Ectodermal cell (in vitro differentiated cells): ENCODE results near the gene PPIP5K1.

Experiments
- H3K27ac ChIP-seq: 2 replicates; pipeline ENCODE4 v1.7.0; 2013; ENCODE audit warnings: mild to moderate bottlenecking, low read depth, low read length; ENCODE audit not compliant: insufficient read depth, poor library complexity, severe bottlenecking
- H3K27me3 ChIP-seq: 2 replicates; pipeline ENCODE4 v1.7.0; 2013; ENCODE audit warnings: mild to moderate bottlenecking, low read length; ENCODE audit not compliant: insufficient read depth, control insufficient read depth, poor library complexity, severe bottlenecking
- H3K36me3 ChIP-seq: one replicate; pipeline ENCODE4 v1.7.0; 2013; ENCODE audit warnings: low read length; ENCODE audit not compliant: control insufficient read depth, insufficient read depth
- H3K4me1 ChIP-seq: one replicate; pipeline ENCODE4 v1.7.0; 2013; ENCODE audit warnings: low read length; ENCODE audit not compliant: control insufficient read depth, insufficient read depth
- H3K4me3 ChIP-seq: 2 replicates; pipeline ENCODE4 v1.7.0; 2013; ENCODE audit warnings: low read depth, low read length, control low read depth; ENCODE audit not compliant: insufficient read depth
- H3K9me3 ChIP-seq: 2 replicates; pipeline ENCODE4 v1.7.0; 2013; ENCODE audit warnings: mild to moderate bottlenecking, low read length, moderate library complexity; ENCODE audit not compliant: control insufficient read depth
- WGBS, 2 experiments: methylation state at CpG; one replicate each; pipeline ENCODE4 v1.1.7; 2013; ENCODE audit warnings: missing lambda C conversion rate in 2 of 2; 5-methylcytosine and 5-hydroxymethylcytosine counted together

PPIP5K1 gene

DNA sequence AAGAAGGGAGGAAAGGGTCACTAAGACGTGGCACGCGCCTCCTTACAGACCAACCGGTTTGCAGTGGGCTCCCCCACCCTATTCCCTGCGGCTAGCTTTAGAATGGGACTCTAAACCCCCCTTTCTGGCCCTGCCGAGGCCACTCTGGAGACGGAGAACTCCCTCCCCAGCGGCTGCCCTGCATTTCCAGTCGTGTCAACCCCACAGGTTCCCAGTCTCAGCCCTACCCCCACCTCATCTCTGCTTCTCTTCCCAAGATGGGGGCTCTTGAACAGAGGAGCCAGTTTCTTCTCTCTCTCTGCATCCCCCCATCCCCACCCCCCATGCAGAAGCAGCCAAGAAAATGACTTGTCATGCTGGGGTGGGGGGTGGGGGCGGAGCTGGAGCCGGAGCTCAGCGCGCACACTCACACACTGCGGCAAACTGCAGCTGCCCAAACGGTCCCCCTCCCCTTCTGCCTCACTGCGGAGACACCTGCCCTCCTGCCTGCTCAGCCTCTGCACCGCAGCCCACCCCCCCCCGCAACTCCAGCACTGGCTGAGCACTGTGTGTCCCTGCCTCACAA, 71.7 kb downstream of the PPIP5K1 start:
- Histone ChIP-seq H3K27ac (no peak overlapping the region), H3K4me1 (peaks cover 46% of the 10 kb centered on the region), H3K4me3 (peak overlapping the region; percentile 58), H3K27me3 (no peaks in the 10 kb centered on the region), H3K9me3 (no peaks in the 10 kb centered on the region), H3K36me3 (peaks cover 22% of the 10 kb centered on the region)
- WGBS, 2 experiments, result 0 to 1% methylated on average over 18 of the region's 18 CpGs

DNA sequence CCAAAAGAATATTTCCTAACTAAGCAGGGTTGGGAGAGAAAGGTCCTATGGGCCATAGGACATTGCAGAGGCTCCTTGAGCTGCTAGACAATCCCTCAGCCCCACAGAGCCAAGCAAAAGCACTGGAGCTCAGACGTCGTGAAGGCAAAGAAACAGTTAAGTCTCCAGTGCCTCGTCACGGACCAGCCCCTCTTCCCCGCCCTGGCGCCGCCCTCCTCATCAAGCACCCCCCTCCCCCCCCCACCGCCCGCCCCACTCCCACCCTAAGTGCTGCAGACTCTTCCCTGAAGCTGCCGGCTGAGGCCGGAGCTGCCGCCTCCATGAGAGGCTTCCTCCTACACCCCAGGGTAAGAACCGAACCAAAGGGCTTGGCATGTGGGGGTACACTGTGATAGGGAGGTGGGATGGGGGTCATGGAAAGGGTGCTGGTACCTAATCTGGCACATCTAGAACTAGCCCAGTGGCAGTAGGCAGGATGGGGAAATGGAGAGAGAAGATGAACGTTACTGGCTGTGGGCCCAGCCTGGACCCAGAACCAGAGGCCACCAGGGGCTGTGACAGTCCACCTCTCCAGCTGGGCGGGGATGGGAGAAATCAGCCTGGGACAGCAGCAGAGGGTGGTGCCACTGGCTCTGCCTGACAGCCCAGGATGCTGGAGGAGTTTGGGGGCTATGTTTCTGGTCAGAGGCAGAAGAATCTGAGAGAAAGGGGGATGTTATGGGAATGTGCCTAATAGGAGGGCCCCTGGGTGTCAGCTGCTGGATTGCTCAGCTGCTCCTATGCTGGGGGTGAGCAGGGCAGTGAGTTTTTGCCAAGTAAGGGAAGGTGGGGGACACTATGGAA, 72.4 kb downstream of the PPIP5K1 start, which contains the start of gene MAP1A:
MAP1A (plus strand) TSS at position 255 of the 843 bp plus-strand sequence. CDS start 3,866 bp downstream, outside the sequence.
- Histone ChIP-seq H3K36me3 (peaks cover 15% of the 10 kb centered on the region), H3K9me3 (no peaks in the 10 kb centered on the region), H3K27me3 (no peaks in the 10 kb centered on the region), H3K27ac (peak within 1 kb of the TSS; percentile 56), H3K4me1 (peaks cover 46% of the 10 kb centered on the region), H3K4me3 (peak within 1 kb of the TSS; percentile 58)
- WGBS, 2 experiments, result 0 to 2% methylated on average over 10 of the region's 15 CpGs

DNA sequence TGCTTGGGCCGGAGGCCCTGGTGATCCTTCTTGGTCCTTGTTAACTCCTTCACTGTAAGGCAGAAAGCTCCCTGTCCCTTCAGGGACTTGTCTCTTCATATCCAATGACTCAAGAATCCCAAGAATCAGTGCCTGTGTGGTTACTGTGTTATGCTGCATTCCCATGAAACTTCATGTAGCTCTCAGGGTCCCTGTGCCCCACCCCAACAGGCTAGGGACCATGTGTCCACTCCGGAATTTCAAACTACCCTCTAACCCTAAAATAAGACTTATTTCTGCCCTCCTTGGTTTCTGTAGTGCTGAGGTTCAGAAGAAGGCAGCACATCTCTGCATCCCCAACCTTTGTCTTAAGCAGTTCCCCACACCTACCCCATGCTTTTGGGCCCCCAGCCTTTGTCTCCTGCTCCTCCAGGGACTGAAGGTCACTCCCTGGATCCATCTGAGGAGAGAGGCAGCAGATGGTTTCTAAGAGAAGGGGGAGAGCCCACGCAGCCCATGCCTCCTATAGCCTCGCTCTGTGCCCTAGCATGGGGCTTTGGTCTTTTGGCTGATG, 73.1 kb downstream of the PPIP5K1 start:
- Histone ChIP-seq H3K27me3 (no peaks in the 10 kb centered on the region), H3K9me3 (no peaks in the 10 kb centered on the region), H3K4me1 (peaks cover 46% of the 10 kb centered on the region), H3K36me3 (peaks cover 8% of the 10 kb centered on the region), H3K27ac (peak overlapping the region; percentile 56), H3K4me3 (peak overlapping the region; percentile 24)
- WGBS, 2 experiments, result 32 to 36% methylated on average over 4 of the region's 4 CpGs

DNA sequence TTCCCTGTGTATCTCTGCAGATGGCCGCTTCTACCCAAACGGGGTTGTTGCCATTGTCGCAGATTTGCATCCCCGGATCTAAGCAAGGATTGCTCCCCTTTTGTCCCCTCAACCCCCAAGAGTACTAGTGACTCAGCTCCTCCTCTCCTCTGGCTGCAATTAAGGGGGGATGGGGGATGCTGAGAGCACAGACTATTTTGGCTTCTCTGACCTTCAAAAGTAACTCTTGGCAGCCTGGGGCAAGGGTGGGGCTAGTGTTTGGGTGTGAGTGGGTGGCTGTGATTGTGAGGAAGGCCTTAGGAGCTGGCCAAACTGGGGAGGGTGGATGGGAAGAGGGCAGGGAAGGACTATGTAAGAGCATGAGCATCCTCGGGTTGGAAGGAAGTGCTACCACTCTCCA, 73.8 kb downstream of the PPIP5K1 start:
- peaks cover under 1% of the 10 kb centered on the region for H3K36me3 ChIP-seq
- no peaks in the 10 kb centered on the region for H3K27me3 ChIP-seq
- 39 to 41% methylated on average over 5 of the region's 5 CpGs for WGBS, 2 experiments
- H3K9me3 ChIP-seq, result no peaks in the 10 kb centered on the region
- no peak overlapping the region for H3K27ac ChIP-seq
- no peak overlapping the region for H3K4me3 ChIP-seq
- peaks cover 52% of the 10 kb centered on the region for H3K4me1 ChIP-seq

DNA sequence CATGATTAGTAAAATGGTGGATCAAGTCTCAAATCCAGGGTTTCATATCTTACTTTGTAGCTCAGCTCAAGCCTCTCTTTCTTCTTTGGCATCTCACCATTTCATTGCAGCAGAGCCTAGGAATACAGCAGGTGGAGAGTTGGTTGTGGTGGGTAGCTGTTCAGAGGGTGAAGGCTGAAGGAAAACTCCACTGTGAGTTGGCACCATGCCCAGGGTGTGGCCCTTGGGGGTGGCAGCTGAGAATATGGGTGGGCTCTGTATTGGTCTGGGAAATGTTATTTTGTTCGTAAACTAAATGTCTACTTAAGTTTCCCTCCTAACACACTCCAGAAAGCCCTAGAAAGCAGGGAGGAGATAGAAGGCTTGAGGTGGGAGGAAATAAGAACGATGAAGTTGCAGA, 74.3 kb downstream of the PPIP5K1 start:
- Histone ChIP-seq H3K4me3 (no peak overlapping the region), H3K36me3 (no peaks in the 10 kb centered on the region), H3K4me1 (peaks cover 52% of the 10 kb centered on the region), H3K9me3 (no peaks in the 10 kb centered on the region), H3K27ac (no peak overlapping the region), H3K27me3 (no peaks in the 10 kb centered on the region)
- 41 to 46% methylated on average over 1 of the region's 2 CpGs for WGBS, 2 experiments

DNA sequence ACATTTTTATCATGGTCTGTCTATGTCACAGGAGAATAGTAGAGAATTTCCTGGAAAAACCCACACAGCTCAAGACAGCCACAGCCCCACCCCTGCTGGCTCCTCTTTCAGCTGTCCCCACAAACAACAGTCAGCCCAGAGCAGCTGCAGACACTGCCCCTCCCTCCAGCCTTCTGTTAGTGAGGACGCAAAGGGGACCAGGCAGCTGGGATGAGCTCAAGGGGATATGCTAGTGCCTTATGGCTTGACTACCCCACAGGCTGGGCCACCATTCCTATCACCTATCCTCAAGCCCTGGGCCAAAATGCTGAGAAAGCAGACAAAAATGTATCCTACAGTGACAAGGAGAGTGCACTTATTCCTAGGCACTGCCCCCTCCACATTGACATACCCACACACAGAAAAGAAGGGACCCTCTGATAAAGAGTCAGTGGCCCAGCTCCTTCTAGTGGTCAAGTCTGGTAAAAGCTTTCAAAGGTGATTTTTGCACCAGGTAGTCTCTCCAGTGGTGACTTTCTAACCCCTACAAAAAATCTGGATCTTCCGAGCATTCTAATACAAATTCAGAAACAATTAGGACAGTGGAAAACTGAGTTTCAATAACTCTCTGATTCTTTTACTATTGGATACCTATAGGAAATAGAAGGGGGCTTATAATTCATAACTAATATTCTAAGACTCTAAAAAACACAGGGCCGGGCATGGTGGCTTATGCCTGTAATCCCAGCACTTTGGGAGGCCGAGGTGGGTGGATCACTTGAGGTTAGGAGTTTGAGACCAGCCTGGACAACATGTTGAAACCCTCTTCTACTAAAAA, 75.6 kb downstream of the PPIP5K1 start:
- Histone ChIP-seq H3K9me3 (no peaks in the 10 kb centered on the region), H3K4me3 (no peak overlapping the region), H3K27me3 (no peaks in the 10 kb centered on the region), H3K27ac (no peak overlapping the region), H3K4me1 (peaks cover 44% of the 10 kb centered on the region), H3K36me3 (no peaks in the 10 kb centered on the region)
- 46 to 52% methylated on average over 4 of the region's 4 CpGs for WGBS, 2 experiments

DNA sequence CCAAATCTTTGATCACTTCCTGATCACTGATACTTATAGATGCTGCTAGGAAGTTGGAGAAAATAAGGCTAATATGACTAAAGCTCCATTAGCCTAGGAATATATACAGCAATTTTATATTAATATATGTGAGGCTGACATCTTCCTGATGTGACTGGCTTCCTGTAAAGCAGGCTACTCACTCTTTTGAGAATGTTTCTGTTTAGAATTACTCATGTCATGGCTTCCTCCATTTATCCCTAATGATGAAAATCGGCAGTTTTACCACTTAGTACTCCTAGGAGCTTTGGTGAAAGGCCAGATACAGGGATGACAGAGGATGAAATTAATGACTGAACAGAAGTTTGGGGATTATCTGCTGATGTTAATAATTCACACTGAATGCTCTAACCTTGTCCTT, 76.5 kb downstream of the PPIP5K1 start:
- Histone ChIP-seq H3K4me1 (peaks cover 43% of the 10 kb centered on the region), H3K36me3 (no peaks in the 10 kb centered on the region), H3K9me3 (no peaks in the 10 kb centered on the region), H3K27ac (no peak overlapping the region), H3K27me3 (no peaks in the 10 kb centered on the region), H3K4me3 (no peak overlapping the region)
- 100% methylated on average over 1 of the region's 1 CpG for WGBS, 2 experiments

DNA sequence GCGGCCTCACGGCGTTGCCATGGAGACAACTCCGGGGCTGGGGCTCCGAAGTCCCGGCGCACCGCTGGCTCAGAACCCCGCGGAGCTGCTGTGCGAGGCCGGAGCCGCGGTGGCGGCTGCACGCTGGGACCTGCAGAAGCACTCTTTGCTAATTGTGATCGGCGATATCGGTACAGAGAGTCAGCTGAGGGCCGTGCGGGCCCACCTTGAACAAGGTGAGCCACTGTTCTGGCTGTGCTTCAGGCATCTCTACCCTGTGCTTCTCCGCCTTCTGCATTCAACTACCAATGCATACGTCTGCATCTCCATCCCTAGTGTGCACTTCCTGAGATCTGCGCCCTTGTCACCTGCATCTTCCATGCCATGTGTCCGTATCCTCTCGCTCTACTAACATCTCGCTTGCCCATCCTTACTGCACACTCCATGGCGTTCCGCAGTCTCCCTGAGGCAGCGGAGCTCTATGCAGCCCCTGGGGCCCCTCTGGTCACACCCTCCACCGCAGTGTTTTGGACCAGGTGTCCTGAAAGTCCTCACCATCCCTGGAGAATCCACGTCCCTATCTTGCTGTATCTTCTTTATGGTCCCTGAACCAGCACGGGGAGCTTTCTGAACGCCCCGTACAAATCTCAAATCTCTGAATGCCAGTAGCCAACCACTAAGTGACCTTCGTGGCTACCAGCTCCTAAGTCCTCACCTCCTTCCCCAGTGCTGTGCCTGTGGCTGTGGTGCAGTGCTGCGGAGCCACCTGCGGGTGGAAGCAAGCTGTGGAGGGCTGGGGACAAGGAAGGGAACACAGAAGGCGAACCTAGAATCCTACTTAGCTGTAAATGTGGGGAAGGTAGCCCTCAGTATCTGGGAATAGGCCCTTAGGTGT, 78.8 kb downstream of the PPIP5K1 start:
- no peak overlapping the region for H3K27ac ChIP-seq

DNA sequence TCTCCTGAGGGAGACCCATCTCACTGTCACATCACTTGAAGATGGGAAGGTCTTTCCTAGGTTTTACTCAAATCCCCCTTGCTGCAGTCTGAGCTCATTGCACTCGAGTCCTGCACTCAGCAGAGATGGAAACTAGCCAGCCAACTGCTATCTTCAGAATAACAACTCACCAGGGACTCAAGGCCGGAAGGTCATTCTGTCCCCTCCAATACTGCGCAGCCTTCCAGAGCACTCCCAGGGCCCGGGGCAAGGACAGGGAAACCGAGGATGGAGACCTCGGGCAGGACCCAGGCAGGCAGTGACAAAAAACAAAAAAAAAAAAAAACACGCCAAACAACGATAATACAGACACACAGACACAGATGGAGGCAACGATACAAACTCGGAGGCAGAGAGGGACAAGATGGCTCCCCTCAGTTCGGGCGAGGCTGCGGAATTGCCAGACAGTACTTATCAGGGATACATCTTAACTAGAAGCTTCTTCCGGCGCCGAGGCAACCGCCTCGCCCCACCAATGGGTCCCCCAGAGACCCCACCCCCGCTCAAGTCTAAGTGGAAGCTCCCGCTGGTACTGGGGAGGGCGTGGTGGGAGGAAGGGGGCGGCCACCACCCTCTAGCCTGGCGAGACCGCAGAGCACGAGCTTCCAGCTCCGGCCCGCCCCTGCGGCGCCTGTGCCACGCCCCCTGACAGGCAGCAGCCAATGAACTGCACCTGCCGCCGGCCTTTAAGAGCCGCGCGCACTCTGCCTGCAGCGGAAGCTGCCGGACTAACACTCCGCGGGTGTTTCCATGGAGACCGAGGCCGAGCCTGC, 79.6 kb downstream of the PPIP5K1 start:
- 1% methylated on average over 41 of the region's 41 CpGs for WGBS, 2 experiments

More for the DNA sequence above, 78.8 kb downstream of the PPIP5K1 start:
- H3K4me3 ChIP-seq, result peak overlapping the region; percentile 66
- H3K27me3 ChIP-seq, result no peaks in the 10 kb centered on the region
- no peaks in the 10 kb centered on the region for H3K9me3 ChIP-seq
- peaks cover 30% of the 10 kb centered on the region for H3K4me1 ChIP-seq
- no peaks in the 10 kb centered on the region for H3K36me3 ChIP-seq
- 7 to 8% methylated on average over 39 of the region's 39 CpGs for WGBS, 2 experiments

More for the DNA sequence above, 79.6 kb downstream of the PPIP5K1 start:
- no peaks in the 10 kb centered on the region for H3K9me3 ChIP-seq
- H3K36me3 ChIP-seq, result no peaks in the 10 kb centered on the region
- no peaks in the 10 kb centered on the region for H3K27me3 ChIP-seq
- H3K27ac ChIP-seq, result peak overlapping the region; percentile 97
- H3K4me3 ChIP-seq, result peak overlapping the region; percentile 66
- H3K4me1 ChIP-seq, result peaks cover 29% of the 10 kb centered on the region
